HK-2 (cell line): ENCODE data around the gene LRRC26.
A peak's percentile ranks its signal among the peaks of the same experiment; 100 is the strongest.

Experiments
- DNase-seq: peaks from one replicate; pipeline ENCODE4 v3.0.0-alpha.2; 2018; ENCODE audit not compliant: unreplicated experiment

LRRC26 gene

GRCh38 chr9:137169896-137170358, at the start of gene LRRC26:
TSS of gene LRRC26 (minus strand) at chr9:137170051. CDS start at chr9:137169943, 108 bp downstream.
- DNase-seq: no peak

- peak; percentile 71 for DNase-seq
These were observed 49.0 kb upstream of the LRRC26 start for GRCh38 chr9:137218754-137219271.

GRCh38 chr9:137218212-137218753, 48.4 kb upstream of the LRRC26 start:
- DNase-seq: no peak

GRCh38 chr9:137217276-137218211, 47.7 kb upstream of the LRRC26 start:
- DNase-seq: peak; percentile 77

- DNase-seq: no peak
These were observed 46.5 kb upstream of the LRRC26 start for GRCh38 chr9:137216188-137216965.

- DNase-seq: no peak
These were observed 45.5 kb upstream of the LRRC26 start for GRCh38 chr9:137215196-137215986.

- no peak for DNase-seq
These were observed 44.8 kb upstream of the LRRC26 start for GRCh38 chr9:137214620-137215019.

- no peak for DNase-seq
These were observed 43.6 kb upstream of the LRRC26 start for GRCh38 chr9:137213160-137214060.

- DNase-seq: no peak
These were observed 42.7 kb upstream of the LRRC26 start for GRCh38 chr9:137212520-137212919.

GRCh38 chr9:137211532-137211931, 41.7 kb upstream of the LRRC26 start:
- DNase-seq: no peak

GRCh38 chr9:137206602-137207001, 36.8 kb upstream of the LRRC26 start:
- DNase-seq: no peak

GRCh38 chr9:137205126-137206069, 35.5 kb upstream of the LRRC26 start, which contains the start of the genes NDOR1 and TMEM203:
TSS of gene NDOR1 (plus strand) at chr9:137205700. CDS start at chr9:137205778, 78 bp downstream.
TSS of gene TMEM203 (minus strand) at chr9:137205648. CDS start at chr9:137205414, 234 bp downstream.
- peak; percentile 88 for DNase-seq

- DNase-seq: no peak
These were observed 34.9 kb upstream of the LRRC26 start for GRCh38 chr9:137204731-137205125.

- DNase-seq: no peak
These were observed 33.1 kb upstream of the LRRC26 start for GRCh38 chr9:137202966-137203365.

GRCh38 chr9:137201205-137201868, 31.5 kb upstream of the LRRC26 start:
- DNase-seq: no peak

GRCh38 chr9:137200311-137201204, 30.7 kb upstream of the LRRC26 start, which contains the start of gene TPRN:
TSS of gene TPRN (minus strand) at chr9:137200741. CDS start at chr9:137200711, 30 bp downstream.
- DNase-seq: peak; percentile 99
